Kidney epithelial cell (primary cell): ENCODE measurements around the gene EOMES. TPM values are rescaled to one million over a fixed set of nuclear protein-coding genes. Genes with fewer than 3 reads are reported as not detected.

Experiments
- DNase-seq: peaks from one replicate; pipeline ENCODE4 v3.0.0-alpha.2; 2010; ENCODE audit warnings: low read depth
- H3K27me3 ChIP-seq: 2 replicates; pipeline ENCODE4 v1.6.0; 2011; ENCODE audit warnings: low read length; ENCODE audit not compliant: control insufficient read depth, insufficient read depth
- H3K36me3 ChIP-seq: 2 replicates; pipeline ENCODE4 v1.5.1; 2011; ENCODE audit warnings: low read length; ENCODE audit not compliant: control insufficient read depth, insufficient read depth
- H3K4me3 ChIP-seq: 2 replicates; pipeline ENCODE4 v1.5.1; 2011; ENCODE audit warnings: low read depth, mild to moderate bottlenecking, control low read depth, low read length
- total RNA-seq: library from RNA; depleted of rRNA; stranded (reverse); fragments of >200 nt; gene quantifications from 2 replicates; pipeline ENCODE4 v1.2.3, GENCODE V29; 2015
- TF ChIP-seq, protein P1 (sequence below): IDR thresholded peaks from 2 replicates; pipeline ENCODE4 v1.5.1; 2011; ENCODE audit warnings: mild to moderate bottlenecking, moderate library complexity, low read length, control low read depth, inconsistent platforms; ENCODE audit not compliant: insufficient read depth, poor library complexity, severe bottlenecking

The EOMES gene
- total RNA-seq, 1 donor from 2014 or later: 0.04 TPM

DNA sequence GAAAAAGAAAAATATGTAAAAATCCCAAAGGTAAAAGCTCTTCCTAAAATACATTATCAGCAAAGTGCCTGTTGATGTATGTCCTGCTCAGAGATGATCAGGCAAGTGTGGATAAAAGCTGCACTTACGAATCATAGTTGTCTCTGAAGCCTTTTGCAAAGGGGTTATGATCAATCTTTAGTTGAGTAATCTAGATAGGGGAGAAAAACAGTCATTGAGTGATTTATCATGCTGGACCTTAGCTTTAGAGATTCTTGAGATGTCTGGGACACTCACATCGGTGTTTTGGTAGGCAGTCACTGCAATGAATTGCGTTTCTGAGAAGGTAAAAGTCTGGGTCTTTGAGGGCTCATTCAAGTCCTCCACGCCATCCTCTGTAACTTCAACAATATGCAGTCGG is 3.7 kb downstream of the EOMES start:
- TF ChIP-seq, protein P1, sequence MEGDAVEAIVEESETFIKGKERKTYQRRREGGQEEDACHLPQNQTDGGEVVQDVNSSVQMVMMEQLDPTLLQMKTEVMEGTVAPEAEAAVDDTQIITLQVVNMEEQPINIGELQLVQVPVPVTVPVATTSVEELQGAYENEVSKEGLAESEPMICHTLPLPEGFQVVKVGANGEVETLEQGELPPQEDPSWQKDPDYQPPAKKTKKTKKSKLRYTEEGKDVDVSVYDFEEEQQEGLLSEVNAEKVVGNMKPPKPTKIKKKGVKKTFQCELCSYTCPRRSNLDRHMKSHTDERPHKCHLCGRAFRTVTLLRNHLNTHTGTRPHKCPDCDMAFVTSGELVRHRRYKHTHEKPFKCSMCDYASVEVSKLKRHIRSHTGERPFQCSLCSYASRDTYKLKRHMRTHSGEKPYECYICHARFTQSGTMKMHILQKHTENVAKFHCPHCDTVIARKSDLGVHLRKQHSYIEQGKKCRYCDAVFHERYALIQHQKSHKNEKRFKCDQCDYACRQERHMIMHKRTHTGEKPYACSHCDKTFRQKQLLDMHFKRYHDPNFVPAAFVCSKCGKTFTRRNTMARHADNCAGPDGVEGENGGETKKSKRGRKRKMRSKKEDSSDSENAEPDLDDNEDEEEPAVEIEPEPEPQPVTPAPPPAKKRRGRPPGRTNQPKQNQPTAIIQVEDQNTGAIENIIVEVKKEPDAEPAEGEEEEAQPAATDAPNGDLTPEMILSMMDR: no peak
- Histone ChIP-seq H3K4me3 (no peak overlapping the region), H3K27me3 (peaks cover 83% of the 10 kb centered on the region), H3K36me3 (no peaks in the 10 kb centered on the region)
- DNase-seq: no peak

DNA sequence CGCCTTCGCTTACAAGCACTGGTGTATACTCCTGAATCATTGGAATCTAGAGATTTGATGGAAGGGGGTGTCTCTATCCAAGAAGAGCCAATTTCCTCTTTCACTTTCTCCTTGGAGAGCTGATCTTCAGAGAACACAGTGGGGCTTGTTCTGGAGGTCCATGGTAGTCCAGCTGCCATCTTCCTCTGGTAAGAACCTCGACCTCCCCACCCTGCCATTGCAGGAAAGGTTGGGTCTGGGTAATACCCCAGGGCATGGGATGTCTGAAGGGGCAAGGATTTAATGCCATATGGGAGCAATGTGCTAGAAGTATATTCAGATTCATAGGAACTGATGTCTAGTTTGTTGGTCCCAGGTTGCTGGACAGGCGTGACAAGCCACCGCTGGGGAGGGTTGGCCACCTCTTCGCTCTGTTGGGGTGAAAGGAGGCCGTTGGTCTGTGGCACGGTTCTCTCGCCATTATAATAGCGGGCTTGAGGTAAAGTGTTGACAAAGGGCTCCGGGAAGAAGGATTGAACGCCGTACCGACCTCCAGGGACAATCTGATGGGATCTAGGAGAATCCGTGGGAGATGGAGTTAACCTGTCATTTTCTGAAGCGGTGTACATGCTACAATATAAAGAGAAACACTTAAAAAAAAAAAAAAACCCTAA is 4.8 kb downstream of the EOMES start:
- peaks cover 83% of the 10 kb centered on the region for H3K27me3 ChIP-seq
- no peak for DNase-seq
- H3K4me3 ChIP-seq: no peak overlapping the region
- no peaks in the 10 kb centered on the region for H3K36me3 ChIP-seq
- TF ChIP-seq, protein P1: no peak

DNA sequence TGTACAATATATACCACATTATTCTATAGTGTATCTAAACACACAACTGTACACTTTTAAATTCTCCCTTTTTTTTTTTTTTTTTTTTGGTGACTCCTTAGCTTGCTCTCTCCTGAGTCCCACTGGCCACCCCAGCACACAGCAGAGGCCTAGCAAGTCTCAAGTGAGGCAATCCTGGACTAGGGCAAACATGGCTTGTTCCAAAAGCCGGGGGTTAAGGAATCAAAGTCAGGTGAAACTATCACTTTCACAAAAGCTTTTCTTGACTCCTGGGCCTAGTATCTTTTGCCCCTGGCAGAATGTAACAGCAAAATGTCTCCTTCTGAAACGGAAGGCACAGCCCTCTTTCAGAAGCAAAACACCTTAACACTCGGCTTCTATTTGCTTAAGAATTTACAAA is 5.8 kb downstream of the EOMES start:
- H3K27me3 ChIP-seq: peaks cover 75% of the 10 kb centered on the region
- TF ChIP-seq, protein P1: no peak
- no peaks in the 10 kb centered on the region for H3K36me3 ChIP-seq
- no peak for DNase-seq
- H3K4me3 ChIP-seq: no peak overlapping the region

DNA sequence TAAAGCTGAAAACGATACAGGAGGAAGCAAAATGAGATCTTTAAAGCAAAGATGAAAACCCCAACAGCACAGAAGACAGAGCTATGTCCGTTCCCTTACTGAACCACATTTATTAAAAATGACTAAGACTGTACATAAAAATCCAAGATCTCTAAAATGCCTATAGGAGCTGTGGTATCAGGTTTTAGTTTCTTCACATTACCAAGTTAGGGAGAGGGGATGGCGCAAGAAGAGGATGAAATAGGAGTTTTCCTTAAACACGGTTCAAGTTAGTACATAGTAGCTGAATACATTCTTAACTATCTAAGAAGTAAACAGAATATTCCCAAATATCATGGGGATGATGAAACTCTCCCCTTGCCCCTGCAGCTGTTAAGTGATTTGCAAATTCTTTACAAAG is 6.3 kb downstream of the EOMES start:
- TF ChIP-seq, protein P1: no peak
- Histone ChIP-seq H3K4me3 (no peak overlapping the region), H3K36me3 (no peaks in the 10 kb centered on the region), H3K27me3 (peaks cover 71% of the 10 kb centered on the region)
- no peak for DNase-seq

DNA sequence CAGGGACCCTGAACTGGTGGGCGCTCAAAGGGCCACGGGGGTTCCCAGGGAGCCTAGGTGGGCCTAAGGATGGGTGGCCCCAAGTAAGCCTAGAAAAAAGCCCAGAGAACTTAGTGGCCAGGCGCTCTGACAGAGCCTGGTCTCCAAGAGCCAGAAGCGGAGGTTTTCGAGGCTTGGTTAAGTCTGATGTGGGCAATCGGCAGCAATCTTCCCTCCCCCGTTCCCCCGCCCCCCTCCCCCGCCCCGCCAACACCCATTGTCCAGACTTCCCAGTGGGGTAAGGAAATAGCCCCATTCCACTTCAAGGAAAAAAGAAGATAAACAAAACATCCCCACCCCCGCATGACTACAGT is 6.7 kb downstream of the EOMES start:
- TF ChIP-seq, protein P1: no peak
- no peak for DNase-seq
- Histone ChIP-seq H3K36me3 (no peaks in the 10 kb centered on the region), H3K4me3 (no peak overlapping the region), H3K27me3 (peaks cover 68% of the 10 kb centered on the region)
